Measurements from ENCODE around the gene DENND6A. TPM values are rescaled to one million over a fixed set of nuclear protein-coding genes. Genes with fewer than 3 reads are reported as not detected.
A peak's percentile ranks its signal among the peaks of the same experiment; 100 is the strongest.
"Not testable (repeated sequence)": the region's sequence is repeated elsewhere in the genome, so short reads cannot be mapped to it uniquely, and the experiment has no call there.

DENND6A gene
- total RNA-seq, 4 donors from 2014 or later, result 9.4 to 29.7 (median 18.9) TPM

- WGBS, 2 donors (ENCODE audit: low coverage in 1 of 2), result 92 to 96% methylated on average over 3 of the region's 3 CpGs
Measured at GRCh38 chr3:57617739-57618138, 75.1 kb downstream of the DENND6A start.

GRCh38 chr3:57616233-57616632 lies 76.6 kb downstream of the DENND6A start:
- Histone ChIP-seq H3K9me3 (no peaks in the 10 kb centered on the region), H3K4me1 (no peaks in the 10 kb centered on the region), H3K27me3 (no peaks in the 10 kb centered on the region), H3K27ac (no peak overlapping the region), H3K4me3 (no peak overlapping the region), H3K36me3 (no peaks in the 10 kb centered on the region)
- 91 to 100% methylated on average over 1 to 3 of the region's 3 CpGs for WGBS, 2 donors (ENCODE audit: low coverage in 1 of 2)
- in situ Hi-C loops (cut with MboI; ENCODE audit: low pct_ligation_motif_present in 1 of 4, low pct_unique_long_range_greater_than_20kb in 1 of 4, low sequenced_read_pairs in 3 of 4) (no loop called here), intact Hi-C loops (cut with DNase I; ENCODE audit: low total_unique reads) (no loop called here)
- no peak for TF ChIP-seq POLR2A (IDR thresholded peaks at IDR 0.05)
- no peak for TF ChIP-seq CTCF (IDR thresholded peaks at IDR 0.05)
- TF ChIP-seq POLR2AphosphoS5 (IDR thresholded peaks at IDR 0.05), result no peak
- TF ChIP-seq EP300 (IDR thresholded peaks at IDR 0.05; ENCODE audit: low read depth), result no peak
- DNase-seq, result no peak

More at GRCh38 chr3:57617739-57618138, 75.1 kb downstream of the DENND6A start:
- H3K4me1 ChIP-seq, result no peaks in the 10 kb centered on the region
- H3K27ac ChIP-seq, result no peak overlapping the region
- H3K9me3 ChIP-seq, result no peaks in the 10 kb centered on the region
- intact Hi-C loops (cut with DNase I; ENCODE audit: low total_unique reads), result no loop called here
- H3K4me3 ChIP-seq, result no peak overlapping the region
- no peak for DNase-seq
- peaks cover 0 to 1% (median 0%) of the 10 kb centered on the region in 4 donors for H3K36me3 ChIP-seq
- no peak for TF ChIP-seq EP300 (IDR thresholded peaks at IDR 0.05; ENCODE audit: low read depth)
- TF ChIP-seq CTCF (IDR thresholded peaks at IDR 0.05), result no peak
- no peak for TF ChIP-seq POLR2AphosphoS5 (IDR thresholded peaks at IDR 0.05)
- no peak for TF ChIP-seq POLR2A (IDR thresholded peaks at IDR 0.05)
- no peaks in the 10 kb centered on the region for H3K27me3 ChIP-seq
- in situ Hi-C loops (cut with MboI; ENCODE audit: low pct_ligation_motif_present in 1 of 4, low pct_unique_long_range_greater_than_20kb in 1 of 4, low sequenced_read_pairs in 3 of 4), result no loop called here

- DNase-seq; H3K36me3 ChIP-seq; in situ Hi-C loops (cut with MboI; ENCODE audit: low pct_ligation_motif_present in 1 of 4, low pct_unique_long_range_greater_than_20kb in 1 of 4, low sequenced_read_pairs in 3 of 4); H3K27ac ChIP-seq; H3K4me3 ChIP-seq; intact Hi-C loops (cut with DNase I; ENCODE audit: low total_unique reads); H3K4me1 ChIP-seq; H3K27me3 ChIP-seq; H3K9me3 ChIP-seq: not testable (repeated sequence)
- WGBS, 2 donors (ENCODE audit: low coverage in 1 of 2), result 93 to 95% methylated on average over 4 to 5 of the region's 5 CpGs
Measured at GRCh38 chr3:57611870-57612269, 81.0 kb downstream of the DENND6A start.

GRCh38 chr3:57605683-57606082 lies 87.2 kb downstream of the DENND6A start:
- in situ Hi-C loops (cut with MboI; ENCODE audit: low pct_ligation_motif_present in 1 of 4, low pct_unique_long_range_greater_than_20kb in 1 of 4, low sequenced_read_pairs in 3 of 4), result no loop called here
- Histone ChIP-seq H3K27me3 (no peaks in the 10 kb centered on the region), H3K36me3 (peaks cover 0 to 3% (median 0%) of the 10 kb centered on the region in 4 donors), H3K9me3 (no peaks in the 10 kb centered on the region), H3K4me3 (no peak overlapping the region), H3K4me1 (peaks cover 0 to 6% (median 3%) of the 10 kb centered on the region in 4 donors), H3K27ac (no peak overlapping the region)
- intact Hi-C loops (cut with DNase I; ENCODE audit: low total_unique reads), result no loop called here
- TF ChIP-seq POLR2AphosphoS5 (IDR thresholded peaks at IDR 0.05) (no peak), EP300 (IDR thresholded peaks at IDR 0.05; ENCODE audit: low read depth) (no peak), POLR2A (IDR thresholded peaks at IDR 0.05) (no peak), CTCF (IDR thresholded peaks at IDR 0.05) (no peak)
- DNase-seq, result no peak

GRCh38 chr3:57604971-57605370 lies 87.9 kb downstream of the DENND6A start:
- TF ChIP-seq CTCF (IDR thresholded peaks at IDR 0.05) (no peak), POLR2AphosphoS5 (IDR thresholded peaks at IDR 0.05) (no peak), EP300 (IDR thresholded peaks at IDR 0.05; ENCODE audit: low read depth) (no peak), POLR2A (IDR thresholded peaks at IDR 0.05) (no peak)
- H3K4me1 ChIP-seq, result peaks cover 0 to 6% (median 3%) of the 10 kb centered on the region in 4 donors
- in situ Hi-C loops (cut with MboI; ENCODE audit: low pct_ligation_motif_present in 1 of 4, low pct_unique_long_range_greater_than_20kb in 1 of 4, low sequenced_read_pairs in 3 of 4) (no loop called here), intact Hi-C loops (cut with DNase I; ENCODE audit: low total_unique reads) (no loop called here)
- H3K4me3 ChIP-seq, result no peak overlapping the region
- no peaks in the 10 kb centered on the region for H3K27me3 ChIP-seq
- 59% methylated on average over 2 of the region's 2 CpGs; no CpG with 5 or more reads in 1 of the 2 donors for WGBS, 2 donors (ENCODE audit: low coverage in 1 of 2)
- no peaks in the 10 kb centered on the region for H3K9me3 ChIP-seq
- H3K27ac ChIP-seq, result no peak overlapping the region
- peak; percentile 31 for DNase-seq
- H3K36me3 ChIP-seq, result peaks cover 0 to 3% (median 0%) of the 10 kb centered on the region in 4 donors
